Naive thymus-derived CD4-positive, alpha-beta T cell (primary cell): ENCODE results near the gene RACGAP1. TPM values are rescaled to one million over a fixed set of nuclear protein-coding genes. Genes with fewer than 3 reads are reported as not detected.

ENCODE experiments used
- ATAC-seq: fragments of 150-1000 bp; cut with Tn5 transposase; 2 replicates; pipeline ENCODE4 v1.10.0; 2021; ENCODE audit warnings: mild to moderate bottlenecking, moderate library complexity
- CTCF ChIA-PET: fragments of 350-600 bp; sonication (Branson Sonifier 250); formaldehyde crosslinking; loops from one replicate; lab custom pipeline; 2021; ENCODE audit warnings: antibody characterized with exemption; lab: Charles Lee
- POLR2A ChIA-PET: fragments of 350-600 bp; sonication (Branson Sonifier 250); formaldehyde crosslinking; loops from one replicate; lab custom pipeline; 2021; ENCODE audit warnings: antibody characterized with exemption, inconsistent platforms; lab: Charles Lee
- DNase-seq, 9 donors: peaks; one replicate each; pipeline versions ENCODE4 v3.0.0 to v3.0.0-alpha.2; 2020 to 2022; ENCODE audit warnings: mixed read lengths in 1 of 9
- H3K27ac ChIP-seq: one replicate; pipeline ENCODE4 v1.7.0; 2013; ENCODE audit warnings: mild to moderate bottlenecking, low read depth, low read length, moderate library complexity
- H3K27me3 ChIP-seq, 2 donors: one replicate each; pipeline ENCODE4 v1.7.0; 2013; ENCODE audit warnings: low read length in 2 of 2, mild to moderate bottlenecking in 2 of 2, moderate library complexity in 2 of 2; ENCODE audit not compliant: control insufficient read depth in 2 of 2, insufficient read depth in 2 of 2
- H3K36me3 ChIP-seq, 3 experiments: 1 replicate in 2 of 3; 2 replicates in 1 of 3; pipeline ENCODE4 v1.7.0; 2013; ENCODE audit warnings: low read length in 3 of 3, mild to moderate bottlenecking in 3 of 3, moderate library complexity in 1 of 3; ENCODE audit not compliant: insufficient read depth in 3 of 3, control insufficient read depth in 2 of 3
- H3K4me1 ChIP-seq, 2 donors: one replicate each; pipeline ENCODE4 v1.7.0; 2013; ENCODE audit warnings: low read length in 2 of 2, mild to moderate bottlenecking in 2 of 2, moderate library complexity in 1 of 2; ENCODE audit not compliant: control insufficient read depth in 2 of 2, insufficient read depth in 2 of 2
- H3K4me3 ChIP-seq: 2 replicates; pipeline ENCODE4 v1.7.0; 2013; ENCODE audit warnings: mild to moderate bottlenecking, low read length
- H3K9me3 ChIP-seq, 3 experiments: 1 replicate in 2 of 3; 2 replicates in 1 of 3; pipeline ENCODE4 v1.7.0; 2013; ENCODE audit warnings: low read length in 3 of 3; ENCODE audit not compliant: control insufficient read depth in 2 of 3
- H3K27ac Mint-ChIP-seq, 9 donors: one replicate each; pipeline ENCODE4 v1.8.0; 2020 to 2022; ENCODE audit warnings: mixed read lengths in 9 of 9, mild to moderate bottlenecking in 8 of 9, moderate library complexity in 5 of 9, inconsistent platforms in 2 of 9
- H3K27me3 Mint-ChIP-seq, 5 donors: one replicate each; pipeline ENCODE4 v1.8.0; 2021 to 2022; ENCODE audit warnings: mixed read lengths in 5 of 5, mild to moderate bottlenecking in 1 of 5
- H3K36me3 Mint-ChIP-seq, 5 donors: one replicate each; pipeline ENCODE4 v1.8.0; 2020 to 2022; ENCODE audit warnings: mixed read lengths in 5 of 5, mild to moderate bottlenecking in 3 of 5, inconsistent platforms in 1 of 5
- H3K4me1 Mint-ChIP-seq, 7 donors: one replicate each; pipeline ENCODE4 v1.8.0; 2020 to 2022; ENCODE audit warnings: mixed read lengths in 7 of 7, mild to moderate bottlenecking in 3 of 7, inconsistent platforms in 1 of 7
- H3K4me3 Mint-ChIP-seq, 10 donors: one replicate each; pipeline ENCODE4 v1.8.0; 2020 to 2022; ENCODE audit warnings: mild to moderate bottlenecking in 10 of 10, mixed read lengths in 10 of 10, moderate library complexity in 6 of 10, inconsistent platforms in 2 of 10
- H3K9me3 Mint-ChIP-seq, 11 donors: one replicate each; pipeline ENCODE4 v1.8.0; 2020 to 2022; ENCODE audit warnings: mixed read lengths in 11 of 11, mild to moderate bottlenecking in 4 of 11, inconsistent platforms in 1 of 11, moderate library complexity in 1 of 11
- intact Hi-C, 2 donors: fragments of 100-400 bp; cut with micrococcal nuclease; formaldehyde crosslinking; loops; one replicate each; pipeline ENCODE4 v1.15.1; 2023
- polyA plus RNA-seq, 2 donors: library from polyadenylated mRNA; unstranded; fragments of 300-500 nt; fragmentation: Illumina TruSeq; gene quantifications; one replicate each; pipeline ENCODE4 v1.2.3, GENCODE V29; 2021
- total RNA-seq, 6 experiments: library from RNA in 5 of 6; stranded (reverse) in 5 of 6; gene quantifications; 1 replicate in 5 of 6; 2 replicates in 1 of 6; pipeline ENCODE4 v1.2.3 and lab custom pipeline; 2021 to 2026

RACGAP1 gene
- total and polyA plus RNA-seq, 7 experiments from 2014 or later = 4.2 to 111 (median 8.6) TPM

- DNase-seq (no peak), ATAC-seq (no peak)
- peaks cover 0 to 6% (median 3%) of the 10 kb centered on the region in 5 donors for H3K36me3 Mint-ChIP-seq
- peaks cover 8 to 20% (median 9%) of the 10 kb centered on the region in 7 donors for H3K4me1 Mint-ChIP-seq
- Histone ChIP-seq H3K36me3 (no peaks in the 10 kb centered on the region), H3K9me3 (no peaks in the 10 kb centered on the region), H3K4me3 (no peak overlapping the region), H3K4me1 (peaks cover 0 to 9% of the 10 kb centered on the region in 2 donors), H3K27ac (no peak overlapping the region), H3K27me3 (no peaks in the 10 kb centered on the region)
- intact Hi-C loops = no loop called here
- H3K4me3 Mint-ChIP-seq = no peak overlapping the region
- H3K27ac Mint-ChIP-seq = no peak overlapping the region
- CTCF ChIA-PET = interaction anchor here (0.7 to 4.2 kb wide), 2 partner anchors 18 to 60 kb away, joined by 3 to 21 read pairs; no protein-coding TSS in a partner anchor
- peaks cover 0 to 4% (median 0%) of the 10 kb centered on the region in 11 donors for H3K9me3 Mint-ChIP-seq
- POLR2A ChIA-PET = no interaction called here
- peaks cover 47 to 62% (median 52%) of the 10 kb centered on the region in 5 donors for H3K27me3 Mint-ChIP-seq
Measured at GRCh38 chr12:49963976-49964815, 61.1 kb downstream of the RACGAP1 start.

GRCh38 chr12:49962861-49963765, 62.2 kb downstream of the RACGAP1 start:
- peak overlapping the region in 1 of 10 donors; percentile 71 for H3K4me3 Mint-ChIP-seq
- peaks cover 8 to 20% (median 9%) of the 10 kb centered on the region in 7 donors for H3K4me1 Mint-ChIP-seq
- peaks cover 0 to 6% (median 3%) of the 10 kb centered on the region in 5 donors for H3K36me3 Mint-ChIP-seq
- Histone ChIP-seq H3K4me3 (no peak overlapping the region), H3K27ac (no peak overlapping the region), H3K9me3 (no peaks in the 10 kb centered on the region), H3K36me3 (no peaks in the 10 kb centered on the region), H3K27me3 (peaks cover 0 to 7% of the 10 kb centered on the region in 2 donors), H3K4me1 (peaks cover 0 to 9% of the 10 kb centered on the region in 2 donors)
- no peak overlapping the region for H3K27ac Mint-ChIP-seq
- ChIA-PET POLR2A (no interaction called here), CTCF (interaction anchor here (0.5 to 0.9 kb wide), 3 partner anchors 55 to 106 kb away, joined by 3 to 4 read pairs (median 3); no protein-coding TSS in a partner anchor)
- DNase-seq (no peak), ATAC-seq (no peak)
- H3K9me3 Mint-ChIP-seq = peaks cover 0 to 6% (median 0%) of the 10 kb centered on the region in 11 donors
- intact Hi-C loops = no loop called here
- H3K27me3 Mint-ChIP-seq = peaks cover 58 to 71% (median 63%) of the 10 kb centered on the region in 5 donors

DNA sequence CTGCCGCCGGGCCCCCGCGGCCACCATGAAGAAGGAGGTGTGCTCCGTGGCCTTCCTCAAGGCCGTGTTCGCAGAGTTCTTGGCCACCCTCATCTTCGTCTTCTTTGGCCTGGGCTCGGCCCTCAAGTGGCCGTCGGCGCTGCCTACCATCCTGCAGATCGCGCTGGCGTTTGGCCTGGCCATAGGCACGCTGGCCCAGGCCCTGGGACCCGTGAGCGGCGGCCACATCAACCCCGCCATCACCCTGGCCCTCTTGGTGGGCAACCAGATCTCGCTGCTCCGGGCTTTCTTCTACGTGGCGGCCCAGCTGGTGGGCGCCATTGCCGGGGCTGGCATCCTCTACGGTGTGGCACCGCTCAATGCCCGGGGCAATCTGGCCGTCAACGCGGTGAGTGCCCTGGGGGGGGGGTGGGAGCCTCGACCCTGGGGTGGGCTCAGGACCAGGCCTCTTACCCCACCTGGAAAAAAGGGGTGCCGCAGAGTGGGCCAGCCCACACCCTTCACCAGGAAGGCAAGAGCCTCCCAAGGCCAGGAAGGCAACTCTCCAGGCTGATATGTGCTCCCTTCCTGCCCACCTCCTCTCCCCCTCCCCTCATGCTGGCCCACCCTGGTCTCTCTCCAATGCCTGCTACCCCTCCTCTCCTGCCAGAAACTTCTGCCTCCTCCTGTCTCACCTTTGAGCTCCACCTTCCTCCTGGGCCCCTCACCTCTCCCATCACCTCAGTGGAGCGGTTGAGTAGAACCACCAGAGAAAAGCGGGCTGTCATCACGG, 63.1 kb downstream of the RACGAP1 start:
- Histone ChIP-seq H3K27ac (no peak overlapping the region), H3K36me3 (no peaks in the 10 kb centered on the region), H3K9me3 (no peaks in the 10 kb centered on the region), H3K4me3 (no peak overlapping the region), H3K27me3 (peaks cover 0 to 7% of the 10 kb centered on the region in 2 donors), H3K4me1 (peaks cover 0 to 2% of the 10 kb centered on the region in 2 donors)
- intact Hi-C loops = no loop called here
- H3K27me3 Mint-ChIP-seq = peaks cover 68 to 80% (median 71%) of the 10 kb centered on the region in 5 donors
- H3K27ac Mint-ChIP-seq = no peak overlapping the region
- ATAC-seq (no peak), DNase-seq (no peak)
- POLR2A ChIA-PET = no interaction called here
- peak overlapping the region in 2 of 10 donors; percentile 27 to 71 for H3K4me3 Mint-ChIP-seq
- peaks cover 0 to 6% (median 0%) of the 10 kb centered on the region in 11 donors for H3K9me3 Mint-ChIP-seq
- CTCF ChIA-PET = interaction anchor here (0.9 kb wide), 1 partner anchor 107 kb away, joined by 3 read pairs; no protein-coding TSS in a partner anchor
- H3K36me3 Mint-ChIP-seq = peaks cover 0 to 6% (median 3%) of the 10 kb centered on the region in 5 donors
- peaks cover 7 to 15% (median 8%) of the 10 kb centered on the region in 7 donors for H3K4me1 Mint-ChIP-seq

DNA sequence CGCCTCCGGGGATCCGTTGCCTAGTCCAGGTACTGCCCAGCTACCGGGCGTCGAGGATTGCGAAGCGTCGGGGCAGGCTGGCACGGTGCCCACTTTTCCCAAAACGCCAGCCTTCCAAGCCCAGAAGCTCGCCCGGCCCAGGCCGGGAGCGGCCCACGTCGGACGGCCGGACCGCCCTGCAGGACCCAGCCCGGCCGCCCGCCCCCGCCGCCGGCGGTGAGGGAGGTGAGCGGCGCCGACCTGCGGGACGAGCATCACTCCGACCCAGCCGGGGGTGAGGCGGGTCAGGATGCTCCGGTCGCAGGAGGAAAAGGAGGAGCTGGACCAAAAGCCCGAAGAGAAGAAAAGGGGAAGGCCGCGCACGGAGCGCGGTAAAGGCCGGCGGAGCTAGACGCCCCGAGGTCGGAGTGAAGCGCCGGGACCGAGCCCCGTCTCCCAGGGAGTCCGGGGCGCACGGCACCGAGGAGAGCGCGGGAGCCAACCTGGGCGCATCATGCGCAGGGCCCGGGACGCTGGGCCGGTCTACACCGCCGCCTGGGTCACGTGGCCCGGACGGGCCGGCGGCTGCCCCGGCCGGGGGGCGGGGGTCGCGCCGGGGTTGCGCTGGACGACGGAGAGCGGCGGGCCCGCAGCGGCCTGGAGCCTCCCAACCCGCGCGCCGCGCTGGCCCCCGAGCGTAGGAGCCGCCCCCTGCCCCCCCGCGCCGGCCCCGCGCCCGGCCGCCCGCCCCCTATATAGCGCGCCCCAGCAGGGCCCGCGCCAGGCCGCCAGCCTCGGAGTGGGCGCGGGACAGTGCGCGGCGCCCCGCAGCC, 64.0 kb downstream of the RACGAP1 start, which contains the start of gene AQP5:
TSS of gene AQP5 (plus strand) at position 762 of the 812 bp plus-strand sequence. CDS start 146 bp downstream, outside the sequence.
- DNase-seq = no peak
- intact Hi-C loops = no loop called here
- H3K36me3 ChIP-seq = no peaks in the 10 kb centered on the region
- H3K27me3 ChIP-seq = peaks cover 0 to 7% of the 10 kb centered on the region in 2 donors
- no peaks in the 10 kb centered on the region for H3K4me1 ChIP-seq
- POLR2A ChIA-PET = no interaction called here
- no peaks in the 10 kb centered on the region for H3K9me3 ChIP-seq
- Mint-ChIP-seq H3K4me3 (peak within 1 kb of the TSS in 9 of 10 donors; percentile 21 to 85 (median 50)), H3K4me1 (peaks cover 5 to 9% (median 8%) of the 10 kb centered on the region in 7 donors), H3K27me3 (peaks cover 73 to 82% (median 77%) of the 10 kb centered on the region in 5 donors), H3K9me3 (peaks cover 0 to 7% (median 0%) of the 10 kb centered on the region in 11 donors), H3K27ac (no peak within 1 kb of the TSS), H3K36me3 (peaks cover 0 to 6% (median 3%) of the 10 kb centered on the region in 5 donors)
- no peak within 1 kb of the TSS for H3K27ac ChIP-seq
- CTCF ChIA-PET = no interaction called here
- ATAC-seq = peak; percentile 16
- no peak within 1 kb of the TSS for H3K4me3 ChIP-seq

DNA sequence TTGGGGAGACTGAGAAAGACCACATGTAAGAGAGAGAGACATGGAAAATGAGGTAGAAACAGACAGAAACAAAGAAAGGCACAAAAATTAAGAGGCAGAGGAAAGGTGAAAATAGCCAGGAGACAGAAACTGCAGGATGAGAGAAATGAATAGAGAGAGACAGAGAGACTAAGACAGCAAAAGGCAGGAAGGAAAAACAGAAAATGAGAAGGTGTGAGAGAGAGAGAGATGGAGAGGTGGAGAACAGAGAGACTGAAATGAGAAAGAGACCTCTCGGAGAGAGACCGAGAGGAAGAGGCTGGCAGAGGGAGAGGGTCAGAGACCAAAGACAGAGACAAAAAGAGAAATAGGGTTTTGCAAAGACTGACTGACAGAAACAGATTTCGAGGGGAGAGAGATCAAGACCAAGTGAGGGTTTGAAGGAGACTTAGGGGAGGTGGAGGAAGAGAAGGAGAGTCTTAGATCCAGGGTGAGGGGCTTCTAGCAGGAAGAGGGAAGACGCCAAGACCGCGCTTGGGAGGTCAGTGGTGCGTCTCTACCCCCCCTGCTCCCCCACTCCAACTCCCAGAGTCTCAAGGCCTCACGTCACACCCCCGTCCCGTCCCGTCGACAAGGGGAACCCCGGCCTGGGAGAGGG, 64.7 kb downstream of the RACGAP1 start:
- Mint-ChIP-seq H3K4me3 (peak overlapping the region in 9 of 10 donors; percentile 21 to 85 (median 50)), H3K4me1 (peaks cover 5 to 9% (median 8%) of the 10 kb centered on the region in 7 donors)

More for the DNA sequence above, 64.7 kb downstream of the RACGAP1 start:
- no peak overlapping the region for H3K27ac ChIP-seq
- intact Hi-C loops = no loop called here
- no peaks in the 10 kb centered on the region for H3K9me3 ChIP-seq
- no peak for ATAC-seq
- no peak overlapping the region for H3K4me3 ChIP-seq
- POLR2A ChIA-PET = interaction anchor here (0.6 kb wide), 1 partner anchor 952 kb away, joined by 3 read pairs; no protein-coding TSS in a partner anchor
- no peak overlapping the region for H3K27ac Mint-ChIP-seq
- peaks cover 0 to 6% (median 3%) of the 10 kb centered on the region in 5 donors for H3K36me3 Mint-ChIP-seq
- peaks cover 70 to 84% (median 73%) of the 10 kb centered on the region in 5 donors for H3K27me3 Mint-ChIP-seq
- peaks cover 0 to 7% of the 10 kb centered on the region in 2 donors for H3K27me3 ChIP-seq
- CTCF ChIA-PET = no interaction called here
- no peaks in the 10 kb centered on the region for H3K4me1 ChIP-seq
- H3K9me3 Mint-ChIP-seq = peaks cover 0 to 6% (median 0%) of the 10 kb centered on the region in 11 donors
- no peak for DNase-seq
- H3K36me3 ChIP-seq = no peaks in the 10 kb centered on the region
